Effector memory CD4-positive, alpha-beta T cell (primary cell): ENCODE measurements around the gene STAB2.
"Not testable (repeated sequence)": the region's sequence is repeated elsewhere in the genome, so short reads cannot be mapped to it uniquely, and the experiment has no call there.

Source experiments
- DNase-seq, 3 donors: peaks; one replicate each; pipeline ENCODE4 v3.0.0-alpha.2; 2020
- H3K27ac ChIP-seq: 2 replicates; pipeline ENCODE4 v1.7.0; 2013; ENCODE audit warnings: mild to moderate bottlenecking, low read length, moderate library complexity; ENCODE audit not compliant: insufficient read depth, poor library complexity, severe bottlenecking
- H3K27me3 ChIP-seq: replicated peaks from 2 replicates; pipeline ENCODE4 v1.7.0; 2013; ENCODE audit warnings: mild to moderate bottlenecking, low read length; ENCODE audit not compliant: insufficient read depth, control insufficient read depth, poor library complexity, severe bottlenecking
- H3K36me3 ChIP-seq: 2 replicates; pipeline ENCODE4 v1.7.0; 2013; ENCODE audit warnings: mild to moderate bottlenecking, low read length, moderate library complexity; ENCODE audit not compliant: control insufficient read depth, insufficient read depth
- H3K4me1 ChIP-seq: 2 replicates; pipeline ENCODE4 v1.7.0; 2013; ENCODE audit warnings: low read length, mild to moderate bottlenecking; ENCODE audit not compliant: control insufficient read depth, insufficient read depth, poor library complexity, severe bottlenecking
- H3K4me3 ChIP-seq: 2 replicates; pipeline ENCODE4 v1.7.0; 2013; ENCODE audit warnings: low read length, low read depth, mild to moderate bottlenecking; ENCODE audit not compliant: insufficient read depth, poor library complexity, severe bottlenecking
- H3K9me3 ChIP-seq: 2 replicates; pipeline ENCODE4 v1.7.0; 2013; ENCODE audit warnings: mild to moderate bottlenecking, low read length, moderate library complexity; ENCODE audit not compliant: control insufficient read depth

Gene STAB2

GRCh38 chr12:103640831-103641230 lies 53.8 kb downstream of the STAB2 start:
- Histone ChIP-seq H3K4me3 (no peak overlapping the region), H3K4me1 (no peaks in the 10 kb centered on the region), H3K27me3 (no peaks in the 10 kb centered on the region), H3K27ac (no peak overlapping the region), H3K9me3 (no peaks in the 10 kb centered on the region), H3K36me3 (no peaks in the 10 kb centered on the region)
- no peak for DNase-seq

DNA sequence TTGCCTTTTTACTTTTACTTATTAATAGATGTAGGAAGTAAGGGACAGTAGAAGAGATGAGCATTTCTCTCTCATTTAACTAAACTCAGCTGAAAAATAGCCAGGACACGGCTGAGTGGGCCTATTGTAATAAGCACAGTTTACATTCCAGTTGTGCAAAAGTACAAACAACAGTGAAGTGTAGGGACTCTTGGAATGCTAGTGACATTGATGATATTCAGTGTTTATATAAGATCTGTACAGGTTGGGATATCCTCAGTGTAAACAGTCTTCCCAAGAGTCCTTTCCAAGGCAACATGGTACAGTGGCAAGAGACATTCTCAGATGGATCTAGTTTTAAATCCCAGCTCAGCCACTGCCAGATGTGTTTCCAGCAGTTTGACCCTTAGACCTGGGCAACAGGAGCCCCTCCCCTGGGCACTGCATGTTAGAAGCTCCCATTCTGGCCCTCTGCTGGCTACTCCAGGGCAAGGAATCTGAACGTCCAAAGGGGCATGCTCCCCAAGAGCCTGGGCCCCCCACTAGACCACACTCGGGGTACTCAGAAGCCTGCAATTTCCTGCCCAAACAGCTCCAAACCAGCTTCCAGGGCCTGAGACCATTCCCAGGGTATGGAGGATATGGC lies 55.3 kb downstream of the STAB2 start:
- Histone ChIP-seq H3K9me3 (no peaks in the 10 kb centered on the region), H3K36me3 (no peaks in the 10 kb centered on the region), H3K27me3 (no peaks in the 10 kb centered on the region)

GRCh38 chr12:103645202-103645601 lies 58.1 kb downstream of the STAB2 start:
- no peaks in the 10 kb centered on the region for H3K27me3 ChIP-seq
- H3K4me3 ChIP-seq, result no peak overlapping the region
- no peak overlapping the region for H3K27ac ChIP-seq
- H3K36me3 ChIP-seq, result no peaks in the 10 kb centered on the region
- DNase-seq, result no peak
- H3K4me1 ChIP-seq, result no peaks in the 10 kb centered on the region
- no peaks in the 10 kb centered on the region for H3K9me3 ChIP-seq

More for the DNA sequence above, 55.3 kb downstream of the STAB2 start:
- no peak for DNase-seq
- H3K4me3 ChIP-seq, result no peak overlapping the region
- H3K4me1 ChIP-seq, result no peaks in the 10 kb centered on the region
- no peak overlapping the region for H3K27ac ChIP-seq

DNA sequence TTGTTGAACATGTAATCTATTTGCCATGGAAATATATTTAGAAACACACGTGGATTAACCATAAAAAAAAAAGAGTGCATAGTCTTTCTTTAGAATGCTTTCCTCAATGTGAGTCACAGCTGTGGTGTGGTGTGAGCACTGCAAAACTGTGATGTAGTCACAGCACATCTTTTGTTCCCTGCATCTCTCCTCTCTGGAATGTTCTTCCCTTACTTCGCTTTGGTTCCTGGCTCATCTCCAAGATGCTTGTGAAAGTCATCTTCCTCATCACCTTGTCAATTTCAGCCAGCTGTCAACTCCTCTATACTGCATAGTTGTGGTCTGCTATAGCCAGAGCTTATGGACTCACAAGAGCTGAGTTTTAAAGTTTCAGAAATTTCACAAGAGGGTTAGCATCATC lies 60.2 kb downstream of the STAB2 start:
- Histone ChIP-seq H3K27ac (no peak overlapping the region), H3K27me3 (no peaks in the 10 kb centered on the region), H3K4me3 (no peak overlapping the region), H3K9me3 (no peaks in the 10 kb centered on the region), H3K36me3 (no peaks in the 10 kb centered on the region), H3K4me1 (no peaks in the 10 kb centered on the region)
- DNase-seq, result no peak

DNA sequence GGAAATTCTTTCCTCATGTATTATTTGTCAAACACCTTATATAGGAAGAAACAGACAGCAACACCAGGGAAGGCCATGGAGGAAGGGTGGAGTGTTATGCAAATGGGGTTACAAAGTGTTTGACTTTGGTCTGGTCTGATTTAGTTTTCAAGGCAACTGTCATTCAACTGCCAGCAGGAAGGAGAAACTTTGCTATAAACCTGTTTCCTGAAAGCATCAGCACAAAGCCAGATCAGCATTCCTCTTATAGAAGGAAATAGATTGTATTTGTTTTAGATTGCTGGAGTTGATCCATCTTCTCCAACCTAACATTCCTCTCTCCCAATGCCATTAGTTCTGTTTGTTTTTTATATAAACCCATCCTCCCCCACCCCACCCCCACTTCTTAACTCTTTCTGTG lies 65.7 kb downstream of the STAB2 start:
- H3K4me3 ChIP-seq, result no peak overlapping the region
- H3K9me3 ChIP-seq, result no peaks in the 10 kb centered on the region
- no peaks in the 10 kb centered on the region for H3K36me3 ChIP-seq
- H3K27me3 ChIP-seq, result no peaks in the 10 kb centered on the region
- no peaks in the 10 kb centered on the region for H3K4me1 ChIP-seq
- no peak for DNase-seq
- H3K27ac ChIP-seq, result no peak overlapping the region

GRCh38 chr12:103653568-103654173 lies 66.6 kb downstream of the STAB2 start:
- H3K4me1 ChIP-seq, H3K27me3 ChIP-seq, H3K27ac ChIP-seq, DNase-seq, H3K4me3 ChIP-seq, H3K9me3 ChIP-seq, H3K36me3 ChIP-seq: not testable (repeated sequence)

GRCh38 chr12:103654816-103655215 lies 67.7 kb downstream of the STAB2 start:
- Histone ChIP-seq H3K9me3 (no peaks in the 10 kb centered on the region), H3K4me3 (no peak overlapping the region), H3K27me3 (no peaks in the 10 kb centered on the region), H3K36me3 (no peaks in the 10 kb centered on the region), H3K4me1 (no peaks in the 10 kb centered on the region), H3K27ac (no peak overlapping the region)
- no peak for DNase-seq

DNA sequence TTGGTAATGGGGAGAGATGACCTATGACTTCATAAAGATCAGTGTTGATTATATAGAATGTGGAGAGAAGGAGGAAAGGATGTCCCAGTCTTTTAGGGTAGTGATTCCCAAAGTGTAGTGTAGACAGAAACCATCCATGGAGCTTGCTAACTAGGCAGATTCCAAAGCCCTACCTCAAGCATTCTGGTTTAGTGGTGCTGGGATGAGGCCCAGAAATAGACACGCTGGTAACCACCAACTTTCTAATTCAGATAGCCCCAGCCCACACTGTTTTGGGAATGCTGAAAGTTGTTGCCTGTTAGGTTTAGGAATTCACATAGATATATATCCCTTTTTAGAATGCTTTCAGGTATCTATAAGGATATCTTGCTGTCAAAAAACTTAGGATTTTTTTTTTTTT lies 69.2 kb downstream of the STAB2 start:
- no peak overlapping the region for H3K27ac ChIP-seq
- no peak overlapping the region for H3K4me3 ChIP-seq
- H3K27me3 ChIP-seq, result no peaks in the 10 kb centered on the region
- no peaks in the 10 kb centered on the region for H3K36me3 ChIP-seq
- DNase-seq, result no peak
- H3K4me1 ChIP-seq, result no peaks in the 10 kb centered on the region
- H3K9me3 ChIP-seq, result no peaks in the 10 kb centered on the region

GRCh38 chr12:103657331-103657730 lies 70.3 kb downstream of the STAB2 start:
- no peaks in the 10 kb centered on the region for H3K4me1 ChIP-seq
- DNase-seq, result no peak
- no peaks in the 10 kb centered on the region for H3K27me3 ChIP-seq
- H3K27ac ChIP-seq, result no peak overlapping the region
- H3K36me3 ChIP-seq, result no peaks in the 10 kb centered on the region
- H3K9me3 ChIP-seq, result no peaks in the 10 kb centered on the region
- H3K4me3 ChIP-seq, result no peak overlapping the region

GRCh38 chr12:103664626-103665025 lies 77.6 kb downstream of the STAB2 start:
- Histone ChIP-seq H3K4me3 (no peak overlapping the region), H3K4me1 (no peaks in the 10 kb centered on the region), H3K27ac (no peak overlapping the region), H3K27me3 (no peaks in the 10 kb centered on the region), H3K9me3 (no peaks in the 10 kb centered on the region), H3K36me3 (no peaks in the 10 kb centered on the region)
- no peak for DNase-seq
